GM19372 (cell line): ENCODE data around the gene APBA2.
"Not testable (repeated sequence)": the region's sequence is repeated elsewhere in the genome, so short reads cannot be mapped to it uniquely, and the experiment has no call there.

Experiments
- ATAC-seq: cut with Tn5 transposase; IDR thresholded peaks from one replicate; pipeline ENCODE4 v1.9.1; 2021; ENCODE audit warnings: mild to moderate bottlenecking, low read depth, moderate library complexity; ENCODE audit not compliant: unreplicated experiment

The APBA2 gene

DNA sequence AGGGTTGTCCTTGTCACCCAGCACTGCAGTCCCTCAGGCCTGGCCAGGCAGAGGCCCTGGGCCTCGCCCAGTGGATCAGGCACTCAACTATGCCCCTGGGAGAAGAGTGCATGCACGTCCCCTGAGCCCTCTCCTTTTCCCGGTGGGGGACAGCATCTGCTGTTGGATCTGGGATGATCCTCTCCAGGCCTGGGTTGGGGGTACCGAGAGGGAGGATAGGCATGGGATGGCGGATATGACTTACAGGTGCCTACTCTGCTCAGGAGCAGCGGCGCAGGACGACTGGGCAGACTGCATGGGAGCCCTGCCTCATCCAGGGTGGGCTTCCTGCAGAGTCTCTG, 9.0 kb upstream of the APBA2 start:
- ATAC-seq, result no peak

DNA sequence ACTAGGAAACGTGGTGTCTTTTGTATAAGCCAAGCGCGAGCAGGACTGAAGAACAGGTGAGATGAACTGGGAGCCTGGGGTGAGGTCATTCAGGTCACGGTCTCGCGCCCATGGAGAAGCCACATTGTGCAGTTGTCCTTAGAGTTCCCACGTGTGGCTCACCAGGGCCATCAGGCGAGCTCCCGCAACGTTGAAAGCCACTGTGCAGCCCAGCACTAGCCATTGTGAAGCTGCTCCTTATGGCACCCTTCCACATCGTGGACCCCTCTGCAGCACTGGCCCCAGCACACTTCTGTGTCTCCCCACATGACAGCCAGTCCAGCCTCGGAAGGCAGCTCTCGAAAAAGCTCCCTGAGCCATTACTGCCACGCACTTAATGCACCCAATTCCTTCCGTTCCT, 7.6 kb upstream of the APBA2 start:
- ATAC-seq, result no peak

DNA sequence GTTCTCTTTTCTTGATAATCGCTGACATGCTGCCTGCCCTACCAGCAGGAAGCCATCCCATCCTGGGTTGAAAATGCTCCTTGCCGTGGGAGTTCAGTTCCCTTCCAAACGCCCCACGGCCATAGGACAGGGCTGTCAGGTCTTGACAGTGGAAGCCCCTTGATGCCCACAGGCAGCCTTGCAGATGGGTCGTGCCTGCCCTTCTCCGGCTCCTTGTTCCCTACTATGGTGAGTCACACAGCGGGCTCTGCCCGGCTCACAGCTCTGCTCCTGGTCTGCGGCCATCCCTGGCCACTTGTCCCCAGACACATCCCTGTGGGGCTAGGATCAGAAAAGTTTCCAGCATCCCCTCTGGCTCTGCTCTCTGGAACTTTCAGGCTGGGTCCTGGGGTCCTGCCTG, 6.2 kb upstream of the APBA2 start:
- ATAC-seq, result no peak

DNA sequence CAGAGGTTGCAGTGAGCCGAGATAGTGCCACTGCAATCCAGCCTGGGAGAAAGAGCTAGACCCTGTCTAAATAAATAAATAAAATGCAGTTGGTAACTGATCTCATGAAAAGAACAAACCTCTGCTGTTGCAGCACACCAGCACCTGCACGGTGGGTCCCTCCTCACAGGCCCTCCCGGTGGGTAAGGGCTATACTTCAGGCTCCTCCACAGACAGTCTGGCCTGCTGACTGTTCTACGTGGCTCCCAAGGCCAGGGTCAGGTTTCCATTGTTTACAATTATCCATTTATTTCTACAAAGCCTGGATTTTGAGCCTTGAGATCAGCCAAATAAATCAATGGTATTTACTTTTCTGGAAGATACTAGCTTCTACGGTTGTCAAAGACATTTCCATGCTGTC, 5.1 kb upstream of the APBA2 start:
- no peak for ATAC-seq

DNA sequence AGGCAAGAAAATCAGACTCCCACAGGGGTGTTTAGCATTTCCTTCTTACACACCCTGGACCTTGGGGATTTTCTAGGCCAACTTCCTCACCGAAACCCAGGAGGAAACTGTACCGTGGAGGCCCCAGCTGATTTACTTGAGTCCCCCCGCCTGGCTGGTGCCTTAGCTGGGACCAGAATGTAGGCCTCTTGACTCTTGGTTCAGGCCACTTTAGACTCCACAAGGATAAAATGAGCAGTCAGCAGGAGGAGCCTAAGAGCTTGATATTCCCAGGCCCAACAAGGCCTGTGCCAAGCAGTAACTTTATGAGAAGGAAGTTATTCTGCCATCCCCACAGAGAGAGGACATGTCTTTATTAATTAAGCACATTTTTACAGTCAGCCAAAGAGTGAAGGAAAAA, 4.6 kb upstream of the APBA2 start:
- ATAC-seq, result no peak

DNA sequence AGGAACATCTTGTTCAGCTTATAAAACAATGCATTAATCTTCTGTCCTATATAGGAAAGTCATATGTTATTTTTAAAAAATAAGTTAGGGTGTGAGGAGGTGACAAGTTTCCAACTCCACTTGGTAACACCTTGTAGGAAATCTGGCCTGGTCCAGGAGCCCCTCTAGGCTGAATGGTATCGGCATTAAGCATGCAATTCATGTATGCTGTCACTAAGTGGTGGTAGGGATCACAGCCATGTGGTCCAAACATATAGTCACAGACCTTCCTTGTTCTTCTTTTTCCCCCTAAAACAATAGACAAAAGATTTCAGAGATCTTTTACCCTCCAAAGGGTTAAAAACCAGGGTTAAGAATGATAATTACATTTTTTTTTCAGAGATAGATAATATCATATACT, 4.2 kb upstream of the APBA2 start:
- no peak for ATAC-seq

DNA sequence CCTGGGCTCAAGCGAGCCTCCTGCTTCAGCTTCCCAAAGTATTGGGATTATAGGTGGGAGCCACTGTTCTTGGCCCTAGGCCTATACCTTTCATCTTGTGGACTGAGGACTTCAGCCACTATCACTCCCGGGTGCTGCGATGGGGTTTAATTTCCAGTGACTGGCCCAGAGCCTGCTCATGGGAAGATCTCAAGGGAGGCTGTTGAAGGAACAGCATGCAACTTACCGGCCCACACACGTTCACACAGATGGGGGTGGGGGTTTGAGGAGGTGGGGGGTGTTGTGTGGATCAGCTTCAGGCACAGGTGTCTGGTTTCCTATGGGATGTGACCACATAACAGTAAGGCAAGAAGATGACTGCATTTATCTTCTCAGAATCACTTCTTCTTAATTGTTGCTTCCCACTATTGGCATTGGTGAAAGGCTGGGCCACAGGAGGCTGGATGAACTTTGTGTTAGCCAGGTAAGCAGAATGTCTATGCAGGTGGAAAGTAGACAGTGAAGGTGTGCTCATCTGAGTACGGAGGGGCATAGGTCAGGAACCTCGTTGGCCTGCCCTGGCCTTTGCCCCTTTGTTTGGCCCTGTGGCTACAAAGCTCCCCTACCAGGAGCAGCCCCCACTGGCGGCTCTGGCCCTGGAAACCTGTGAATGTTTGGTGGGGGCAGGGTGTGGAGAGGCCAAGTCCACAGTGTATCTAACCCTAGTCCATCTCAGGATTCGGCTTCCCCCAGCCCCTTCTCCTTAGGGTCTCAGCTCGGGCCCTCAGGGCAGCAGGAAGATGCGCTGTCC, 1.4 kb upstream of the APBA2 start:
- no peak for ATAC-seq

DNA sequence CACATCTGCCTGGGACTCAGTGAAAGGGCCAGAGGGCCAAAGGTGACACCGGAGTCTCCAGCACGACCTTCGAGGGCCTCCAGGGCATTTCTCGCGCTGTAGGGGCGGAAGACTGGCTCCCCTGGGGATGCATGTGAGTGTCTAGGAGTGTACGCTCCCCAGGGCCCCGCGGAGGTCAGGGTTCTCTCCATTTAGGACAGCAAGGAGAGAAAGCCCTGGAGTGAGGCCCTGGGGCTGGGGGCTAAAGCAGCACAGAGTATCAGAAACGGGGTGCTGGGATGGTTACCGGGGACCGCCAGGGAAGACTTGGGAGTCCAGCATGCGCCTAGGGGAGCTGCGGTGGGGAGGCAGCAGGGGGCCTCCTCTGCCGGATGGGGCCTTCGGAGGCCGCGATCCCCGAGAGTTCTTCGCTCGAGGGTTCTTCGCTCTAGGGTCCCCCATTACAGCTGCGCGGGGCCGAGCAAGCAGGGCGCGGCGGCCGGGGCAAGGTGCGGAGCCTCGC, 595 bp upstream of the APBA2 start:
- no peak for ATAC-seq

DNA sequence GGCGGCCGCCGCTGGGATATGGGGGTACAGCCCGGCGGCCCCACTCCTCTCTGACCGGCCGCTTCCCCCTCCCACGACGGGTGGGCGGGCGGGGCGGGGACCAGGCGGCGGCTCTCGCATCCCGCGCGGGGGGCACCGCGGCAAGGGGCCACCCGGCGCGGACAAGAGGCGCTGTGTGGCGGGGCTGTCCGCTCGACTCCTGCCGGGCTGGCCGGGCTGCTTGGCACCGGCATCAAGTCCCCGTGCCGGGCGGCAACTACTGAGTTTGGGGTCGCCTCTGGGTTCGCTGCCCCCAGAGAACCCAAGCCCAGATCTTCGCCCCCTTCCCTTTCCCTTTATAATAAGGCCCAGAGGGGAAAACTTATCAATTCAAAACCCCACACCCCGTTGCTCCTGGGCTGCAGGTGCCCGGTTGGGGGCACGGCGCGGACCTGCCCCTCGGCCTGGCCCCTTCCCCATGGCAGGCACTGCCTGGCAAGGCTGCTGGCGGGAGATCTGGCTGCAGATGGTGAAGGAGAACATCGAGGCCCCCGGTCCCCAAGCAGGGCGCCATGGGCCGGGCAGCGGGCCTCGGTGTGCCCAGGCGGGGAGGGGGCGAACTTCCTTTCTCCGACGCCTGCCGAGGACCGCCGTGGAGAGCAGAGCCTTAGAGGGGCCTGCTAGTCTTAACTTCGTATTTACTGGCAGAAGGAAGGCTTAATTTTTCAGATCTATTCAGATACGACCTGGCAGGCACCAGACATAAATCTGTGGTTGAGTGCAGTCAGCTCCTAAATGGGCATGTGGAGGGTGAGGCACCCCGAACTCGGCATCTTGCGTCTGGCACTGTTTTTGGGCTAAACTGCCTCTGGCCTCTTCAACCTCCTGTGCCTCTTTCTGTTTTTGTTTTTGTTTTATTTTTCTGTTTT, 911 bp downstream of the APBA2 start:
- no peak for ATAC-seq

DNA sequence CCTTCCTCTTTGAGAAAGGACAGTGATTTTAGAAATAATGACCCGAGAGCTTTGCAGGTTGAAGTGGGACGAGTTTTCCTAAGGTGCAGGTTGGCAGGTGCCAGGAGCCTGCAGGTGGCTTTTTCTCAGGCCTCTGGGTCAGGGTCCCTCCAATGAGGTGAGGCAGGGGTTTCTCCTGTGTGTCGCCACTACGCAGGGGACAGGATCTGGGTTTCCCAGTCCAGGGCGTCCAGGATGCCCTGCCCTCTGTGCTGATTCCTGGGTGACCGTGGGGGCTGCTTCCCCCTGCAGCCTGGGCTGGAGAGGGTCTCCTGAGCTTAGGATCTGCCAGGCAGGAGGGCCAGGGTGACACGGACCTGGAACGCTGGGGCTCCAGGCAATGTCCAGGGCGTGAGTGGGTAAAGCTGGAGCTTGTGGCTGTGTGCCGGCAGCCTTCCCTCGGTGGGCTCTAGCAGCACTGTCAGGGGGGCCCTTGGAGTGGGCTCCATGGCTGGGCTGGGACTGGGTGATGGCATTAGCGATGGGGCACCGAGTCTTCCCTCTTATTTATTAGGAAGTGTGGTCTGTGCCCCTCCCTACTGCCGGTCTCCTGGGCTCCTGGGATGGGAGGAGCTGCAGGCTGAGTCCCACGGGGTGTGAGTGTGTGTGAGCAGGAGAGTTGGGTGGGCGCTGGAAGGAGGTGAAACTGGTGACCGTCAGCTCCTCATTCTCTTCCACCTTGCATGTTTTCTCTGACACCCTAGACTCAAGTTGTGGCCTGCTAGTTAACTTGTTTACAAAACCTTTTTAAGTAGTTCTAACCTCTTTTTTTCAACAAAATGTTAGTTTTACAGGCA, 1.8 kb downstream of the APBA2 start:
- no peak for ATAC-seq

DNA sequence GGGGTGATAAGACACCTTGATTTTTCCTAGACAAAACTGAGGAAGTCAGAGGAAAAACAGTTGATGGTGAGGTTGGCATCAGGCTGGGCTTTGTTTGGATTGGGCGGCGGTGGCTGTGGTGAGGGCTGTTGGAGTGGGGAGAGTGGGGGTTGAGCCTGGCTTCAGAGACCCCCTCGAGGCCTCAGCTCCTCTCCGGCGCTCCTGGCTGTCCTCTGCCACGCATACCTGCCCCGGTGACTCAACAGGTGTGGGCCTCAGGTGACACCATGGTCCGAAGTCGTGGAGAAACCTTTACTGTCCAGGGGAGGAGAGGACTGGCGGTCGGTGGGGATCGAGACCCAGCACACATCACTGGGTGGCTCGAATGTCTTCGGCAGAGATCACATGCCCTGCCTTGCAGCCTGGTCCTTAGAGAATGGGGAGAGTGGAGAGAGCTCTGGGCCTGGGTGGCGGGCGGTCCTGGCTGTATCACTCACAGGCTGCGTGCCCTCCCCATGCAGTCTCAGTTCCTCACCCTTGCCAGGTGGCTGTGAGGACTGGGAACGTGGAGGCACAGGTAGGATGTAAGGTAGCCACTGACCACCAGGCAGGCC, 2.6 kb downstream of the APBA2 start:
- no peak for ATAC-seq

DNA sequence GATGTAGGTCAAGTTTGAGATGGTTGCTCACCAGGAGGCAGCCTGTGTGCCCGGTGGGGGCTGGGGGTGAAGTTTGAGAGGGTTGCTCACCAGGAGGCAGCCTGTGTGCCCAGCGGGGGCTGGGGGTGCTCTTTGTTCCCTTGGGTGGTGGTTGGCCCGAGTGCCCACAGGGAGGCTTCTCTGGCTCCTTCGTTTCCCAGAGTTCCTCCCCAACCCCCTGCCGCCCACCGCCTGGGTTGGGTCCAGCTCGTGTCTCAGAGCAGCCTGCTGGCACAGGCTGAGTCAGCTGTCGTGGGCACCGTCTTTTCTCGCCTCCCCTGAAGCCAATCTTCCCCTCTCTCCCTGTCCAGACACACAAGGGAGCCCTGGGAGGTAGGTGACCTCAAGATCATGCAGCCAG, 3.1 kb downstream of the APBA2 start:
- ATAC-seq, result no peak

DNA sequence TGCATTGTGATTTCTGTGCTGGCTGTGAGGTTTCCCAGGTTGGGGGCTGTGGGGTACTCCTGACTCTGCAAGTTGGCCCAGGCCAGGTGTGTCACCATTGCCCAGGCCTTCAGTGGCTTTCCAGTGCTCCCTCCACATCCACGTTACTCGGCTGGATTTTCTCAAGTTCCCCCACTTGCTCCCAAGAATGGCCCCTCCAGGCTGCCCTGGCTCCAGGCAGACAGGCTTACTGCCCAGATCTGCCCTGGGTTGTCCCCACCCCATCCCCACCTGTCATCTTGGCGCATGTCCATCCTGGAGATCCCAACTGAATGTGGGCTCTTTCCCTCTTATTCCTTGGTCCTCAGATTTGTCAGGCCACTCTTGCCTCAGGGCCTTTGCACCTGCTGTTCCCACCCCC, 3.6 kb downstream of the APBA2 start:
- ATAC-seq, result no peak

DNA sequence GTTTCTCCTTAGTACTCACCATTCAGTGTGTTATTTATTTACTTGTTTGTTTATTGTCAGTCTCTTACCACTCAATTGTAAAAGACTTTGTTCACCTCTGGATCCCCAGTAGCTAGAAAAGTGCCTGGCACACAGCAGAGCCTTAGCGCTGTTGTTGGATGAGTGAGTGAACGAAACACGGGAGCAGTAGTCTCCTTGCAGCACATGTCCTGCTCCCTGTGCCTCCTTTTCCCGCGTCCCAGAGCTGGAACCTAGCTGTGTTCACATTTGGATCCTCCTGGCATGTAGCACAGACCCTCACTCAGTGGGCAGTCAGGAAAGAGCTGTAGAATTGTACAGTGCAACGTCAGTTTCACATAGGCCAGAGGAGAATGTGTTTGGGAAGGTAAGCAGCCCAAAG, 4.1 kb downstream of the APBA2 start:
- ATAC-seq, result not testable (repeated sequence)

DNA sequence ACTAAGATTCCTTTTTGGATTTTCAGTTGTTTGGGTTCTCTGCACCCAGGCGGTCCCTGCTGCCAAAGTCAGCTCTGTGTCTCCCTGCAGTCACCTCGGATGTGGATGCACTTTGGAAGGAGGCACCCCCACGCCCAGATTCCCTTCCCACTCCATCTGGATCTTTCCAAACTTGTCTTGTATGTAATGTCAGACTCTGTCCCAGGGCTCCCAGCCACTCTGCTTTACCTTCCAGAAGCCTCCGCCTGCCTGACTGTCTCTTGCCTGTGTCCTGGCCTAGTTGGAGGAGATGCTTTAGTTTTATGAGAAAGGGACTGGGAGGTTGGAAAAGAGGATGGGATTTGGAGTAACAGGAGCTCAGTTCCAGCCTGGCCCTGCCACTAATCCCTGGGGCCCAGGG, 4.5 kb downstream of the APBA2 start:
- ATAC-seq, result not testable (repeated sequence)

DNA sequence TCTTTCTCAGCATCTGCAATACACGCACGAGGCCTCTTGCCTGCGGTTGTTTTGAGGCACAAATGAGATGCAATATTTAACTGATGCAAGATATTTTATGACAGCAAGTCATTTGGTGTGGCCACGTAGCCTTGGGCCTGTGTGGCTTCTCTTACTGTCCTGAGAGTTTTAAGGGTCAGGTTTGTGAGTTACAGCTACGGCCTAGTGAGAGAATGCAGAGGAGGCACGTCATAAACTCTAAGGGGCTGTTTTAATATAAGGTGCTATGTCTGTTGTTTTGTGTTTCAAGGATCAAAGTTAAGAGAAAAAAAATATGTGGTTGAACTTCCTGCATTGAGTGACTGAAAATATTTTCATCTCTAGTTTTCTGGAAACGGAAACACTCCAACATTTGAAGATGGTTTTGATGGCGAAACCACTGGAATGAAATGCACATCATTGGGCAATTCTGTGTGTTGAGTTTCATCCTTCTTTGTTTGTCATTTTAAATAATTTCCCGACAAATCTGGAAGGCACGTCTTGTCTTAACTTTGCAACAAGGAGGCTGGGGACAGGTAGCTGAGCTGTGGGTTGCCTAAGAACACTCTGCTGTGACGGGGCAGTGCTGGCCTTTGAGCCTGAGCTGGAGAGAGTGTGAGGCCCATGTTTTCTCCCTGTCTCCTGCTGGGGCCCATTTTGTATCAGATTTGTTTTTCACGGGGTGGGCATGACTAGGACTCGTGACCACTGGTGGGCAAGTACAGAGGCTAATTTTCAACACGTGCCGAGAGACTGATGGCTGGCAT, 5.1 kb downstream of the APBA2 start:
- ATAC-seq, result no peak

DNA sequence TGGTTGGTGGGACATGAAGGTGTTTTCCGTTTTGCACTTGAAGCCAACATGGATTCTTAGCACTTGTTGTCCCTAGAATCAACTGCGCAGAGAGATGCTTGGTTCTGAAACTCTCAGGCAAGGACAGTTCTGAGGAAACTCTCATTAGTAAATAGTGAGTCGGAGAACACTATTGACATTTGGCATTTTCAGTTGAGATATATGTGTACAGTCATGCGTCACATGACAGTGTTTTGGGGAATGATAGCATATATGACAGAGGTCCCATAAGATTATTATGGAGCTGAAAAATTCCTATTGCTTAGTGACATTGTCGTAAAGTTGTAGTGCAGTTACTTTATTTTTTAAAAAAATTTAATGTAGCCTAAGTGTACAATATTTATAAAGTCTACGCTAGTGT, 5.8 kb downstream of the APBA2 start:
- ATAC-seq, result no peak

DNA sequence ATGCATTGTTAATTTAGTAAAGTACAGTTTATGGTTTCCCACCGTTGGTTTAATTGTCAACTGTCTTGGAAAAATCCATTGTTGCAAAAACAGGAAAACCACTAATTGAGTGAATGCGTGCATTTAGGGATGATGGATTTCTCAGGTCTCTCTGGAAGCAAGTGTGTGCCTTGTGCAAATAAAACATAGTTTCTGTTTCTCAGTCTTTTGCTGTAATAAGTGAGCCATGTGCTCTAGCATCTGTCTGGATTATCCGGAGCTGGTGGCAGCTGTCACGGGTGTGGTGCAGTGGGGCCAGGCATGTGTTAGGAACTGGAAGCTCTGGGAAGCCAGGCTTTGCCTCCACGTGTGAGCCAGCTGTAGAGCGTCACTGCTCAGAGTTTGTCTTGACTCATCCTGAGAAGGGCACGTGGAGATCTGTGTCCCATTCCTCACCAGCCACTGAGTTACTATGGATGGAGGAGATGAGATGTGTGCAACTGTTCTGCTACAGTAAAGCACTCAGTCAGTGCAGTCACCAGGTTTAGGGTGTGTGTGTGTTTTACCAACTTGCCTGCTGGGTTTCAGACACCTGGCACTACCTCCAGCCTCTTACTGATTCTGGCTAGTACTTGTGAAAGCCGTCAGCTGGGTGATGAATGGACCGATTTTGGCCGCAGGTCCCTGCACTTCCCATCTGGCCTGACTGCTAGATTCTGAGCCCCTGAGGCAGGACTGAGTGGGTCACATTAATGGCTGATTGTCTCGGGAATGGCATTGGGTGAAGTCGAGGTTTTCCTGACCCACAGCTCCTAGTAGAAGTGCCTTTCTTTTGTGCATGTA, 7.2 kb downstream of the APBA2 start:
- ATAC-seq, result no peak

DNA sequence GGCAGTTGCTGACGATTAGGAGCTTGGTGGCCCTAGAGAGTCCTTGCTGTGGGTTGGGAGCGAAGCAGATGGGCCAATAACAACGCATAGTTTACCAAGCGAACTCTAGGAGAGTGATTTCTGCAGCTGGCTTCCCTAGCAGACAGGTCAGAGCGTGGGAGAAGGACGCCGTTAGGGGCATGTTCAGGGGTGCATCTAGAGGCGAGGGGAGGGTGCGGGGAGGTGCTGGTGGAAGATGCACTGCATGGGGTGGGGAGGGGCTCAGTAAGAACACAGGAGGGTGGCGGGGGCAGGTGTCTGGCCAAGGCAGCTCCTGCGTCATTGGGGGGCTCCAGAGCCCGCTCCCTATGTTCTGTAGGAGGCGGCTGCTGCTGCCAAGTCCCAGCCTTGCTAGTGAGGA, 8.9 kb downstream of the APBA2 start:
- ATAC-seq, result no peak
